Lower lobe of right lung (tissue), 2 donors: ENCODE measurements around the gene PODN. TPM values are rescaled to one million over a fixed set of nuclear protein-coding genes. Genes with fewer than 3 reads are reported as not detected.

Experiments used
- ATAC-seq, 2 donors: fragments of 200-7000 bp; cut with Tn5 transposase; one replicate each; pipeline ENCODE4 v1.9.1; 2020 to 2022; ENCODE audit warnings: mild to moderate bottlenecking in 2 of 2, moderate library complexity in 2 of 2
- DNase-seq: peaks from one replicate; pipeline ENCODE4 v3.0.0-alpha.2; 2020
- H3K27ac ChIP-seq: fragments of 200-600 bp; one replicate; pipeline ENCODE4 v1.8.0; 2022
- H3K27me3 ChIP-seq: fragments of 200-600 bp; one replicate; pipeline ENCODE4 v1.8.0; 2022; ENCODE audit warnings: low read depth
- H3K36me3 ChIP-seq: fragments of 200-600 bp; one replicate; pipeline ENCODE4 v1.8.0; 2022; ENCODE audit warnings: mild to moderate bottlenecking
- H3K4me1 ChIP-seq: fragments of 200-600 bp; one replicate; pipeline ENCODE4 v1.8.0; 2022
- H3K4me3 ChIP-seq: fragments of 200-600 bp; one replicate; pipeline ENCODE4 v1.8.0; 2022; ENCODE audit warnings: mild to moderate bottlenecking
- H3K9me3 ChIP-seq: fragments of 200-600 bp; one replicate; pipeline ENCODE4 v1.8.0; 2022
- intact Hi-C: fragments of 100-400 bp; cut with DNase I; formaldehyde crosslinking; loops from one replicate; pipeline ENCODE4 v1.11.0; 2022
- long read RNA-seq: library from polyadenylated mRNA; unstranded; transcript quantifications from one replicate; pipeline ENCODE4 v2.0.0, GENCODE V29; 2021
- total RNA-seq: library from RNA; stranded (reverse); fragmentation: NEBNext Ultra II Directional; extraction: Animal tissue kit (Norgen Biotek cat#: 25700); gene quantifications from one replicate; pipeline ENCODE4 v1.2.1, GENCODE V29; 2021
- TF ChIP-seq, protein P1 (sequence below): fragments of 200-600 bp; IDR thresholded peaks from one replicate; pipeline ENCODE4 v1.8.0; 2022; ENCODE audit warnings: antibody characterized with exemption, mild to moderate bottlenecking
- donor health status: DM: no; HTN: yes; CAD: no; lungs with severe emphysema.

Gene PODN, protein sequence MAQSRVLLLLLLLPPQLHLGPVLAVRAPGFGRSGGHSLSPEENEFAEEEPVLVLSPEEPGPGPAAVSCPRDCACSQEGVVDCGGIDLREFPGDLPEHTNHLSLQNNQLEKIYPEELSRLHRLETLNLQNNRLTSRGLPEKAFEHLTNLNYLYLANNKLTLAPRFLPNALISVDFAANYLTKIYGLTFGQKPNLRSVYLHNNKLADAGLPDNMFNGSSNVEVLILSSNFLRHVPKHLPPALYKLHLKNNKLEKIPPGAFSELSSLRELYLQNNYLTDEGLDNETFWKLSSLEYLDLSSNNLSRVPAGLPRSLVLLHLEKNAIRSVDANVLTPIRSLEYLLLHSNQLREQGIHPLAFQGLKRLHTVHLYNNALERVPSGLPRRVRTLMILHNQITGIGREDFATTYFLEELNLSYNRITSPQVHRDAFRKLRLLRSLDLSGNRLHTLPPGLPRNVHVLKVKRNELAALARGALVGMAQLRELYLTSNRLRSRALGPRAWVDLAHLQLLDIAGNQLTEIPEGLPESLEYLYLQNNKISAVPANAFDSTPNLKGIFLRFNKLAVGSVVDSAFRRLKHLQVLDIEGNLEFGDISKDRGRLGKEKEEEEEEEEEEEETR
- 64.0 TPM for total RNA-seq
- long read RNA-seq, transcript PODN-201 (11 exons, 3,010 nt), result major isoform, 64 of 125 reads
- long read RNA-seq, partial matches to known transcripts, result 34 of 125 reads
- long read RNA-seq, other reads (novel, unspliced or antisense), result 27 of 125 reads

DNA sequence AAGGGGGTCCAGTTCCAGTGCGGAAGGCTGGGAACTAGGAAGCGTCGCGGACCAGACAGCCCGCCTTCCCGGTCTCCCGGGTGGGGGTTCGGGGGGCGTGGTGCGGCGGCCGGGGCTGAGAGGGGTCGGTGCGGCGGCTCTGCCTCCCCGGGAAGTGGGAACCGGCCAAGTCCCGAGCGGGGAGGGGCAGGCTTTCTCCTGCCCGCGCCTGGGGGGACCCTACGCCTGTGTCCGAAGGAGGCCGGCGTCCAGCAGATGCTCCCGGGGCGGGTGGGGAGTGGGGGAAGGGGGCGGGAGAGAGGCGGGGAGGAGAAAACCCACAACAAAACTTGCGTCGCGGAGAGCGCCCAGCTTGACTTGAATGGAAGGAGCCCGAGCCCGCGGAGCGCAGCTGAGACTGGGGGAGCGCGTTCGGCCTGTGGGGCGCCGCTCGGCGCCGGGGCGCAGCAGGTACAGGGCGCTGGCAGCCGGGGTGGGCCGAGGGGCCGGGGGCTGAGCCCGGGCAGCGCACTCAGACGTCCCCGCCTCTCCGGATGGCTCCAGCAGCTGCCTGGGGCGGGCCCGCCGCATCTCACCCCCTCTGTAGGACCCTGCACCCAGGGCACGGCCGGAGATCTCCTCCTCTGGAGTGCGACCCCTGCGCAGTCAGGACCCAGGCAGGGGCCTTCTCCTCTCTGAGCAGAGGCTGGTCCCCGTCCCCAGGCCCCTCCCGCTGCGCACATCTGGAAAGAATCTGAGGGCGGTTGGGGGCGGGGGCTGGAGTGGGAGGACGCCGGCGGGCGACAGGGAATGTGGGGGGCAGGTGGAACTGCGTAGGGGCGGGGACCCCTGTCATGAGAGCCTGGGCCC lies at the start of gene PODN:
Gene PODN (plus strand): TSS at position 355 of the 849 bp plus-strand sequence. CDS start 7,643 bp downstream, outside the sequence.
- peaks cover 11% of the 10 kb centered on the region for H3K4me1 ChIP-seq
- H3K4me3 ChIP-seq, result peak within 1 kb of the TSS; percentile 63
- DNase-seq, result peak; percentile 52
- no peaks in the 10 kb centered on the region for H3K9me3 ChIP-seq
- intact Hi-C loops, result no loop called here
- H3K27ac ChIP-seq, result peak within 1 kb of the TSS; percentile 69
- H3K27me3 ChIP-seq, result peaks cover 24% of the 10 kb centered on the region
- no peaks in the 10 kb centered on the region for H3K36me3 ChIP-seq
- TF ChIP-seq, protein P1, sequence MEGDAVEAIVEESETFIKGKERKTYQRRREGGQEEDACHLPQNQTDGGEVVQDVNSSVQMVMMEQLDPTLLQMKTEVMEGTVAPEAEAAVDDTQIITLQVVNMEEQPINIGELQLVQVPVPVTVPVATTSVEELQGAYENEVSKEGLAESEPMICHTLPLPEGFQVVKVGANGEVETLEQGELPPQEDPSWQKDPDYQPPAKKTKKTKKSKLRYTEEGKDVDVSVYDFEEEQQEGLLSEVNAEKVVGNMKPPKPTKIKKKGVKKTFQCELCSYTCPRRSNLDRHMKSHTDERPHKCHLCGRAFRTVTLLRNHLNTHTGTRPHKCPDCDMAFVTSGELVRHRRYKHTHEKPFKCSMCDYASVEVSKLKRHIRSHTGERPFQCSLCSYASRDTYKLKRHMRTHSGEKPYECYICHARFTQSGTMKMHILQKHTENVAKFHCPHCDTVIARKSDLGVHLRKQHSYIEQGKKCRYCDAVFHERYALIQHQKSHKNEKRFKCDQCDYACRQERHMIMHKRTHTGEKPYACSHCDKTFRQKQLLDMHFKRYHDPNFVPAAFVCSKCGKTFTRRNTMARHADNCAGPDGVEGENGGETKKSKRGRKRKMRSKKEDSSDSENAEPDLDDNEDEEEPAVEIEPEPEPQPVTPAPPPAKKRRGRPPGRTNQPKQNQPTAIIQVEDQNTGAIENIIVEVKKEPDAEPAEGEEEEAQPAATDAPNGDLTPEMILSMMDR, result no peak
- peak; percentile 58 to 67 for ATAC-seq

DNA sequence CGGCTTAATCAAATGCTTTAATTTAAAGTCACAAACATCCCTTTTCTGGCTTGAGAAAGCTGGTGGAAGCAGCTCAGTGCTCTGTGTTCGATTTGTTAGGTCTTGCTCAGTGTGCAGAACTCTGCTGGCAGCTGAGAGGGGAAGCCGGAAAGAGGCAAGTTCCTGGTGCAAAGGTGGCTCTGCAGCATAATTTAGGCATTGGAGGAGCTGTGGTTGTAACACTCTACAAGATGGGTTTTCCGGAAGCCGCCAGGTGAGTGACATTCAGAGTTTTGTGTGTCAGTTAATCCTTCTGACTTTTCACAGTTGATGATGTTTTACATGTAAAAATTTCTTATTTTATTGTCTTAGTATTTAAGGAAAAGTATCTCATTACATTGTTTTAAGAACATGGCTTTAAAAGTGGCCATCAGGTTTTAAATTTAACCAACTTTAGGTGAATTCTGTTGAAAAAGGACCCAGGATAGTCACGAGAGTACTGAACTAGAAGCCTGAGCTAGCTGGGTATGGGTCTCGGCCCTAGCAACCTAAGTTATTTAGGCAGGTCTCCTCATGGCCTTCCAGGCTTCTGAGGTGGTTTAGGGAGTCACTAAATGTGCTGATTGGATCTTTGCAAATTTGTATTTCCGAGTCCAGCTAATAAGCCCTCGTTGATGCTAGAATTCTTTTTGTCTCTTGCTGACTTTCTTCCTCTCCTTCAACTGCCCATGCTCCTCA lies 47.1 kb upstream of the PODN start:
- Histone ChIP-seq H3K4me3 (peak overlapping the region; percentile 67), H3K27ac (peak overlapping the region; percentile 63), H3K27me3 (no peaks in the 10 kb centered on the region), H3K4me1 (peaks cover 24% of the 10 kb centered on the region), H3K9me3 (no peaks in the 10 kb centered on the region), H3K36me3 (no peaks in the 10 kb centered on the region)
- DNase-seq, result peak; percentile 73
- TF ChIP-seq, protein P1, result no peak
- intact Hi-C loops, result no loop called here
- peak; percentile 99 for ATAC-seq

DNA sequence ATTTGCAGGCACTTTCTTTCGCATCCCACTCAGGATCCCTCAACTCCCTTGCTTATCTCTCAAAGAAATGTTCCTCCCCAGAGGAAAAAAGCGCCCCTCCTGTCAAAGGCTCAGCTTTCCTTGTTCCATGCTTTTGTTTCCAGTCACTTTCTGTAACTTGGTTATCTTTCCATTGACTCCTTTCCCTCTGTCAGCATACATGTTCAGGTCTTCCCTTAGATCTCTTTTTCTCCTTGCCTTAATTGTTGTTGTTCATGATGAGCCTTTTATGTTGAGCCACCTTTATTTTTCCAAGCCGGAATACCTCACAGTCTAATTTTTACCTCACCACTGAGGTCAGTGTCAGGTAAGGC lies 46.5 kb upstream of the PODN start:
- intact Hi-C loops, result no loop called here
- no peaks in the 10 kb centered on the region for H3K27me3 ChIP-seq
- TF ChIP-seq, protein P1, result no peak
- H3K4me3 ChIP-seq, result peak overlapping the region; percentile 67
- no peaks in the 10 kb centered on the region for H3K9me3 ChIP-seq
- peaks cover 24% of the 10 kb centered on the region for H3K4me1 ChIP-seq
- peak overlapping the region; percentile 63 for H3K27ac ChIP-seq
- DNase-seq (no peak), ATAC-seq (peak in 1 of 2 donors; percentile 12)
- H3K36me3 ChIP-seq, result no peaks in the 10 kb centered on the region

DNA sequence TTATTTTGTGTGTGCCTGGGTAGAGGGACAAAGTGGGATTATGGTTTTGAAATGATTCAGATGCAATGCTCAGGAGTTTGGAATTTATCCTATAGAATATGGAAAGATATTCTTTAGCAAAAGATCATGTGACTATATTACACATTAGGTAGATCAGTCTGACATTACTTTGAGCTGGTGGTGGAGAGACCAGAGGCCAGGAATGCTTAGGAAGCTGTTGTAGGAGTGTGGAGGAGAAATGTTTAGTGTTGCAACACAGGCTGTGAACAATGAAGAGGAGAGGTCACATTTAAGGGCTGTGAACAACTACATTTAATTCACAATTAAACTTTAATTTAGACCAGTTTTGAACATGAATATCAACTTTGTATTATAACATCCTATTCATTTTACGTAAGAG lies 45.3 kb upstream of the PODN start:
- ATAC-seq (no peak), DNase-seq (no peak)
- no peak overlapping the region for H3K27ac ChIP-seq
- intact Hi-C loops, result no loop called here
- no peaks in the 10 kb centered on the region for H3K27me3 ChIP-seq
- H3K9me3 ChIP-seq, result no peaks in the 10 kb centered on the region
- H3K36me3 ChIP-seq, result no peaks in the 10 kb centered on the region
- peaks cover 24% of the 10 kb centered on the region for H3K4me1 ChIP-seq
- no peak overlapping the region for H3K4me3 ChIP-seq
- TF ChIP-seq, protein P1, result no peak

DNA sequence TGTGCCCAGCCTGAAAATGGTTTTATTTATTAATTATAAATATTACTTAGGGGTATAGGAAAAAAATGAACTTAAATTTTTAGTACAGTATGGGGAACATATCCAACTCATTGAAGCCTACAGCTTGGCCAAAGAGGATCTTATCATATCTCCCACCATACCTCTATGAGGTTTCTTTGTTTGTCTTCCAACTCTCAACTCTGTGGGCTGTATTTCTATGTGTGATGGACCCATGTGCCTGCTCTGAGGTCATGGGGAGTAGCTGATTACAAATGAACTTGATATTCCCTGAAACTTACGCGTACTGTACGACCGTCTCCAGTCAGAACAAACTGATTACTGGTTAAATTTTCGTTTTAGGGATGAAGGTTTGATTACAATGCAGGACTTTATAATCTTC lies 41.4 kb upstream of the PODN start:
- no peak for ATAC-seq
- TF ChIP-seq, protein P1, result no peak
- Histone ChIP-seq H3K9me3 (no peaks in the 10 kb centered on the region), H3K4me3 (no peak overlapping the region), H3K36me3 (no peaks in the 10 kb centered on the region), H3K27ac (no peak overlapping the region), H3K27me3 (no peaks in the 10 kb centered on the region), H3K4me1 (peaks cover 30% of the 10 kb centered on the region)
- intact Hi-C loops, result no loop called here
- DNase-seq, result no peak
